NCI-H2081 treated with DMSO at 0.1 percent for 48 hours (cell line): ENCODE data around the gene NSMCE1.

ENCODE experiments used
- DNase-seq: peaks from one replicate; lab custom pipeline; 2025; lab: John Stamatoyannopoulos, UW

NSMCE1 gene

DNA sequence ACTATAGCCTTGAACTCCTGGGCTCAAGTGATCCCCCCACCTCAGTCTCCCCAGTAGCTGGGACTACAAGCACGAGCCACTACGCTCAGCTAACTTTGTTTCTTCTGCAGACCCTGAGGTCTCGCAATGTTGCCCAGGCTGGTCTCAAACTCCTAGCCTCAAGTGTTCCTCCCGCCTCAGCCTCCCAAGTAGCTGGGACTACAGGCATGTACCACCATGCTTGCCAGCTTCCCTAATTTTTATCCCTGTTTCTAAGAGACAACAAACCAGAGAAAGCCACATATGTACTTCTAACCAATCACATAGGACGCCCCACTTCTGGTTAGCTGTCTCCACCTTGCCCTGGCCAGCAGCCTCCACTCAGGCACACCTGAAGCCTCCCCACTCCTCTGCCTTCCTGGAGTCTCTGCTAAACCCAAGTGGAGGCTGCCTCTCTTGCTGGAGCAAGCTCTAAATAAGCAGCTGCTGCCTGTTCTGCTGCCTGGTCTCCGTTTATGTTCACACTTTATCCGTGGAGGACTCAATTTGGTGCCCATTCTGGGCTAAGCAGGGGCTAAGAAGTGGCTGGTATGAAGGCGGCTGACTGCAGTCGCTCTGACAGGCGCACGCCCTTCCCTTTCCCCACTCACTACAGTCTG lies 24.7 kb downstream of the NSMCE1 start:
- no peak for DNase-seq

GRCh38 chr16:27242868-27243590 lies 25.5 kb downstream of the NSMCE1 start:
- DNase-seq: no peak

- no peak for DNase-seq
These were observed 26.2 kb downstream of the NSMCE1 start for GRCh38 chr16:27242398-27242797.

GRCh38 chr16:27241658-27242057 lies 26.9 kb downstream of the NSMCE1 start:
- no peak for DNase-seq

- no peak for DNase-seq
These were observed 27.5 kb downstream of the NSMCE1 start for GRCh38 chr16:27240948-27241531.

GRCh38 chr16:27239906-27240655 lies 28.5 kb downstream of the NSMCE1 start:
- DNase-seq: no peak

DNA sequence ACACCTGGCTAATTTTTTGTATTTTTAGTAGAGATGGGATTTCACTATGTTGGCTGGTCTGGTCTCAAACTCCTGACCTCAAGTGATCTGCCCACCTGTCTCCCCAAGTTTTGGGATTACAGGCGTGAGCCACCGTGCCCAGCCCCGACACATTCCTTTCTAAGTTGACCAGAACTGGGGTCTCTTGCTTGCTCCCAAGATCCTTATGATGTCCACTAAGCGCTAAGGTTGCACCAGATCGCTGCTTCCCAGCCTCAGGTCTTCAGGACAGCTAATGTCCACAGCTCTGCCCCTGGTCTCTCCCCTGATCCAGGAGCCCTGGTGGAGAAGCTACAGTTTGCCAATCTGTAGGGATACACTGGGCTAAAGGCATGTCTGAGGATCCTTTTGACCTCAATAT lies 29.5 kb downstream of the NSMCE1 start:
- no peak for DNase-seq

DNA sequence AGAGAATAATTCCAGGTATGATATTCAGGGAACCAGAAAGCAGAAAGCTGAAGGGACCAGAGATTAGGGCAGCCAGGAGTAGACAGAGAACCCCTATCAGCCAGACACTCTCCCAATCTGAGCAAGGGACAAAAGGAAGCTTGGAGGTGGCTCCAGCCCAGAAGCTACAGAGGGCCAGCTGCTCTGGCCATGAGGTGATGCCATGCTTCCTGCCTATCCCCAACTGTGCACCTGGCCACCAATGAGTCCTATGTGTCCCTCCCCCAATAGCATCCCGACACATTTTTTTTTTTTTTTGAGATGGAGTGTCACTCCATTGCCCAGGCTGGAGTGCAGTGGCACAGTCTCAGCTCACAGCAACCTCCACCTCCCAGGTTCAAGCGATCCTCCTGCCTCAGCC lies 30.0 kb downstream of the NSMCE1 start:
- DNase-seq: no peak

DNA sequence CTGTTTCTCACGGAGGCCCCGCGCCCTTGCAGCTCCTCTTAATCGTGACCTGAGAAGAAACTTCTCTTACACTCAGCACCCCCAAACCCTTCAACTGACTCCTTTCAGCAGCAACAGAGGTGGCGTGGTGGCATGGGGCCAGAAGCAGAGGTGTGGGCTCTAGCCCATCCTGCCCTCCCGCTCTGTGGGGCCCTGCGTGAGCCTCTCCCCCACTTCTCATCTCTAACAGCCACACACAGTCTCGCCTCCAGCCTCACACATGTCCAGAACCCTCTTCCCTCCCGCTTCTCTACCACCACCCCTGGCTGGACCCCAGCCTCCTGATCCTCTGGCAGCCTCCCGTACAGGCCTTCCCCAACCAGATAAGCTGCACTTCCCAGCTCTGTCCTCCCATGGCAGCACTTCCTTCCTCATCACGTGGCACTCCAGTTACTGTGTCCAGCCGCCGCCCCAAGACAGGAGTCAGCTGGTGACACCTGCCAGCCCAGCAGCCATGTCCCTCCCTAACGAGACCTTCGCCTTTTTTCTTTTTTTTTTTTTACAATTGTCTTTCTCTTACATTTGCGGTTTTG lies 30.5 kb downstream of the NSMCE1 start:
- DNase-seq: no peak

- no peak for DNase-seq
These were observed 31.2 kb downstream of the NSMCE1 start for GRCh38 chr16:27237219-27238015.

GRCh38 chr16:27236635-27237218 lies 31.8 kb downstream of the NSMCE1 start:
- DNase-seq: no peak

GRCh38 chr16:27235938-27236245 lies 32.7 kb downstream of the NSMCE1 start:
- DNase-seq: no peak

DNA sequence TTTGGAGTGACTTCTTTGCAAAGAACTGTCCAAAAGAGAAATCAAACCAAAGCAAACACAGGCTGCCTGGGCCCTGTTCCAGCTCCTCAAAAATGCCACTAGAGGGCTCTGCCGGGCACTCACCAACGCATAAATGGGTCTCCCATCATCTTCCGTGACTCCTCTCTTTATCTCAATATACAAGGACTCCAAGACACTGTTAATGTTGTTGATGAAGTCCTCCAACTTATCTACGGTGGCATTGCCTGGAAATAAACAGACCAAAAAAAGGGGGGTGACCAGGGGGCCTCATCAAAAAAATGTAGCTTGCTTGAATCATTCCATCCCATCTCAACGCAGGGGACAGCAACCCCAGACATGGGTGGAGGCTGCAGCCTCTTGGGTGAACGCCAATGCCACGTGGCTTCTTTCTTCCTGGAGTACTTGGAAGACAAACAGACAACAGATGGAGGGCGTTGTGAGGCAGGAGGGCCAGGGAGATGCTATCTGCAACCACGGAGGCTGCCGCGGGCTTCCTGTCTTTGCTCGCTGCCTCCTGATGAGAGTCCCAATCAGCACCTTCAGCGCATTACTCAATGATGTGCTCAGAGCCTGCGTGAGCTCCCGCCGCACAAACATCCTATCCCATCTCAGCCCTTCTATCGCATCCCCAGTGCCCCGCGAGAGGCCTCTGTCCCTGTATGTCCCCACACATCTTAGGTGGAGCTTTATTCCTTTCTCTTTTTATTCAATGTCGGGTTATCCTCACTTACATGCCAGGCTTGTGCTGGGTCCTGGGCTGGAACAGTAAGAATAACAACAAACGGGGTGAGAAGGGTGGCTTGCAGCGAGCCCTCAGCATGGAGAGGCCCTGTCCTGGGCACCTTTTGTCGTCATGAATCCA lies 33.3 kb downstream of the NSMCE1 start:
- DNase-seq: no peak

GRCh38 chr16:27234603-27235002 lies 34.0 kb downstream of the NSMCE1 start:
- no peak for DNase-seq

- no peak for DNase-seq
These were observed 34.4 kb downstream of the NSMCE1 start for GRCh38 chr16:27234171-27234570.

- DNase-seq: no peak
These were observed 34.8 kb downstream of the NSMCE1 start for GRCh38 chr16:27233731-27234130.

DNA sequence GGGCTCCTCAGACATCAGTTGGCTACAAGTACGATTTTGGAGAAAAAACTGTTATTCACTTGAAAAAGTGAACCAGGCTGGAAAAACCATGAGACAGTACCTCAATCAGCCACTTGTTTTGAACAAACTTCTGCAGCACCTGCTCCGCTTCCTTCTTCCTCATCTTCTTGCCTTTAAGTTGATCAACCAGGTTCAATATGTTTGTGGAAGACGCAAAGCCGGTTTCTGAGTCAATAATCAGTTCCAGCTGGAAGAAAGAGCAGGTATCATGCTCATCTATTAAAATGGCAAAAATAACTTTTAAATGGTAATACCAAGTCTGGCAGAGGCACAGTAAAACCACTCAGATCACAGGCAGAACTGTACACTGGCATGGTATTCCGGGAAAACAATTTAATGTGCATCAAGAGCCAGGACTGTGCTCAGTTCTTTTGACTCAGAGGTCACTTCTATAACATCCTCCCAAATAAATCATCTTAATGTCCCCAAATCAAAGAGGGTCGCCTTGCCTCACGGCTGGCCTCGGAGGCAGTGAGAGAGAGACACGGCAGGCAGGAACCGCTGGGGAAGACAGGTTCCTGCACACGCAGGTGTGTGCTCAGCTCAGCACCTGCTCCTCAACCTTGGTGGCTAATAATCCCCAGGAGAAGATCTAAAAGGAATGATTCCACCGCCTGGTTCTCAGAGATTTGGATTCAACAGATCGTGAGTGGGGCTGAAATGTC lies 35.5 kb downstream of the NSMCE1 start:
- no peak for DNase-seq

DNA sequence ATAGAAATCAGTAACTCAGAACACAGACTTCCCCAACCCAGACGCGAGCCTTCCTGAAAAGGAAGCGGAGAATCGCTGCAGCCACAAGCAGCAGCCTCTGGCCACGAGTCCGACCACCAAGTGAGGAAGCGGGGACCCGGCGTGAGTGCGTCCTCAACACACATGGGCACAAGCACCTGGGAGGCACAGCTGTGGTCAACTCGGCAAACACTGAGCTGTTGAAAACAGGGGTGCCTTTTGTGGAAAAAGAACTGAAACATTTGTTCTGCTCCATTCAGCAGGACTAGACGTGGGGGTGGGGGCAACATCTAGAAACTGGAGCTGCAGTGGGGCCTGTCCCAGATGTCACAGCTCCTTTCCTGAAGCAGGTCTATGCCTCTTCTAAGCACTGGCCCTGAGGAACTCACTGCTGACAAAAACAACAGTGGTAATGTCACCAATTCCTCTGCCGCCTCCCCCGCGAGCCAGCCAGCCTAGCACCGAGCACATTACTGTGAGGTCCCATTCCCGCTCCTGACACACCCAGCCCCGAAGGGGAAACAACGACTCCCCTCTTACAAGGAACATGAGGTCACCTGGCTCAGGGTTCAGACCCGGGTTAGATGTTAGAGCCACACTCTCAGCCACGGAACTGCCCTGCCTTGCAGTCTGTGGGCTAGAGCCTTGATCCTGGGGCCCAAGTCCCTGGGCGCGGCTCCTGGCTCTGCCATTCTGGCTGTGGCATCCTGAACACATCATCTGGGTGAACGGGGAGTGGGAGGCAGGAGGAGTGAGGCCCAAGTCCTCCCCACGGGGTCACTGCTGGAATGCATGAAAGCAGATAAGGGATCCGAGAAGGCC lies 36.3 kb downstream of the NSMCE1 start:
- no peak for DNase-seq

- DNase-seq: no peak
These were observed 36.9 kb downstream of the NSMCE1 start for GRCh38 chr16:27231692-27232060.
